ENCODE results near the gene PIGBOS1. TPM values are rescaled to one million over a fixed set of nuclear protein-coding genes. Genes with fewer than 3 reads are reported as not detected.
A peak's percentile ranks its signal among the peaks of the same experiment; 100 is the strongest.
"Not testable (repeated sequence)": the region's sequence is repeated elsewhere in the genome, so short reads cannot be mapped to it uniquely, and the experiment has no call there.

Gene PIGBOS1
- total RNA-seq, 1 experiment from 2014 or later = 13.0 TPM

- TF ChIP-seq, protein P1, sequence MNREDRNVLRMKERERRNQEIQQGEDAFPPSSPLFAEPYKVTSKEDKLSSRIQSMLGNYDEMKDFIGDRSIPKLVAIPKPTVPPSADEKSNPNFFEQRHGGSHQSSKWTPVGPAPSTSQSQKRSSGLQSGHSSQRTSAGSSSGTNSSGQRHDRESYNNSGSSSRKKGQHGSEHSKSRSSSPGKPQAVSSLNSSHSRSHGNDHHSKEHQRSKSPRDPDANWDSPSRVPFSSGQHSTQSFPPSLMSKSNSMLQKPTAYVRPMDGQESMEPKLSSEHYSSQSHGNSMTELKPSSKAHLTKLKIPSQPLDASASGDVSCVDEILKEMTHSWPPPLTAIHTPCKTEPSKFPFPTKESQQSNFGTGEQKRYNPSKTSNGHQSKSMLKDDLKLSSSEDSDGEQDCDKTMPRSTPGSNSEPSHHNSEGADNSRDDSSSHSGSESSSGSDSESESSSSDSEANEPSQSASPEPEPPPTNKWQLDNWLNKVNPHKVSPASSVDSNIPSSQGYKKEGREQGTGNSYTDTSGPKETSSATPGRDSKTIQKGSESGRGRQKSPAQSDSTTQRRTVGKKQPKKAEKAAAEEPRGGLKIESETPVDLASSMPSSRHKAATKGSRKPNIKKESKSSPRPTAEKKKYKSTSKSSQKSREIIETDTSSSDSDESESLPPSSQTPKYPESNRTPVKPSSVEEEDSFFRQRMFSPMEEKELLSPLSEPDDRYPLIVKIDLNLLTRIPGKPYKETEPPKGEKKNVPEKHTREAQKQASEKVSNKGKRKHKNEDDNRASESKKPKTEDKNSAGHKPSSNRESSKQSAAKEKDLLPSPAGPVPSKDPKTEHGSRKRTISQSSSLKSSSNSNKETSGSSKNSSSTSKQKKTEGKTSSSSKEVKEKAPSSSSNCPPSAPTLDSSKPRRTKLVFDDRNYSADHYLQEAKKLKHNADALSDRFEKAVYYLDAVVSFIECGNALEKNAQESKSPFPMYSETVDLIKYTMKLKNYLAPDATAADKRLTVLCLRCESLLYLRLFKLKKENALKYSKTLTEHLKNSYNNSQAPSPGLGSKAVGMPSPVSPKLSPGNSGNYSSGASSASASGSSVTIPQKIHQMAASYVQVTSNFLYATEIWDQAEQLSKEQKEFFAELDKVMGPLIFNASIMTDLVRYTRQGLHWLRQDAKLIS (CRISPR knock-in tag; IDR thresholded peaks at IDR 0.05; ENCODE audit: borderline replicate concordance) = no peak
- TF ChIP-seq JUN (CRISPR knock-in tag; IDR thresholded peaks at IDR 0.05) = no peak
These were observed 37.2 kb downstream of the PIGBOS1 start (continued) for GRCh38 chr15:55281517-55282228.

DNA sequence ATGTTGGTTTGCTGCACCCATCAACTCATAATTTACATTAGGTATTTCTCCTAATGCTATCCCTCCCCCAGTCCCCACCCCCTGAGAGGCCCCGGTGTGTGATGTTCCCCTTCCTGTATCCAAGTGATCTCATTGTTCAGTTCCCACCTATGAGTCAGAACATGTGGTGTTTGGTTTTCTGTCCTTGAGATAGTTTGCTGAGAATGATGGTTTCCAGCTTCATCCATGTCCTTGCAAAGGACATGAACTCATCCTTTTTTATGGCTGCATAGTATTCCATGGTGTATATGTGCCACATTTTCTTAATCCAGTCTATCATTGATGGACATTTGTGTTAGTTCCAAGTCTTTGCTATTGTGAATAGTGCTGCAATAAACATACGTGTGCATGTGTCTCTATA, 38.3 kb downstream of the PIGBOS1 start:
- POLR2A ChIA-PET, H3K4me3 Mint-ChIP-seq: not testable (repeated sequence)

GRCh38 chr15:55279746-55280351, 39.1 kb downstream of the PIGBOS1 start:
- TF ChIP-seq, protein P2, sequence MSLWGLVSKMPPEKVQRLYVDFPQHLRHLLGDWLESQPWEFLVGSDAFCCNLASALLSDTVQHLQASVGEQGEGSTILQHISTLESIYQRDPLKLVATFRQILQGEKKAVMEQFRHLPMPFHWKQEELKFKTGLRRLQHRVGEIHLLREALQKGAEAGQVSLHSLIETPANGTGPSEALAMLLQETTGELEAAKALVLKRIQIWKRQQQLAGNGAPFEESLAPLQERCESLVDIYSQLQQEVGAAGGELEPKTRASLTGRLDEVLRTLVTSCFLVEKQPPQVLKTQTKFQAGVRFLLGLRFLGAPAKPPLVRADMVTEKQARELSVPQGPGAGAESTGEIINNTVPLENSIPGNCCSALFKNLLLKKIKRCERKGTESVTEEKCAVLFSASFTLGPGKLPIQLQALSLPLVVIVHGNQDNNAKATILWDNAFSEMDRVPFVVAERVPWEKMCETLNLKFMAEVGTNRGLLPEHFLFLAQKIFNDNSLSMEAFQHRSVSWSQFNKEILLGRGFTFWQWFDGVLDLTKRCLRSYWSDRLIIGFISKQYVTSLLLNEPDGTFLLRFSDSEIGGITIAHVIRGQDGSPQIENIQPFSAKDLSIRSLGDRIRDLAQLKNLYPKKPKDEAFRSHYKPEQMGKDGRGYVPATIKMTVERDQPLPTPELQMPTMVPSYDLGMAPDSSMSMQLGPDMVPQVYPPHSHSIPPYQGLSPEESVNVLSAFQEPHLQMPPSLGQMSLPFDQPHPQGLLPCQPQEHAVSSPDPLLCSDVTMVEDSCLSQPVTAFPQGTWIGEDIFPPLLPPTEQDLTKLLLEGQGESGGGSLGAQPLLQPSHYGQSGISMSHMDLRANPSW (CRISPR knock-in tag; conservative IDR thresholded peaks at IDR 0.05; ENCODE audit: low read depth) = no peak
- TF ChIP-seq ZNF232 (CRISPR knock-in tag; IDR thresholded peaks at IDR 0.05) (no peak), TCF7 (CRISPR knock-in tag; IDR thresholded peaks at IDR 0.05; ENCODE audit: low read depth) (no peak)
- TF ChIP-seq, protein P3, sequence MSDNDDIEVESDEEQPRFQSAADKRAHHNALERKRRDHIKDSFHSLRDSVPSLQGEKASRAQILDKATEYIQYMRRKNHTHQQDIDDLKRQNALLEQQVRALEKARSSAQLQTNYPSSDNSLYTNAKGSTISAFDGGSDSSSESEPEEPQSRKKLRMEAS (CRISPR knock-in tag; IDR thresholded peaks at IDR 0.05) = no peak
- DNase-seq (ENCODE audit: low spot score) (no peak), ATAC-seq (no peak)
- Mint-ChIP-seq H3K27me3 (ENCODE audit: low read depth) (no peaks in the 10 kb centered on the region), H3K4me1 (0 out of 2 replicates have a peak, but pooled peaks cover 5% of the 10 kb centered on the region), H3K4me3 (no peak overlapping the region), H3K9me3 (no peaks in the 10 kb centered on the region), H3K27ac (0 out of 2 replicates have a peak overlapping the region, but pooled peaks have one; percentile 3), H3K36me3 (no peaks in the 10 kb centered on the region)
- CTCF ChIA-PET = no interaction called here
- POLR2A ChIA-PET = no interaction called here

More for the DNA sequence above, 38.3 kb downstream of the PIGBOS1 start:
- ATAC-seq; CTCF ChIA-PET; H3K9me3 Mint-ChIP-seq; H3K27ac Mint-ChIP-seq; H3K4me1 Mint-ChIP-seq; DNase-seq (ENCODE audit: low spot score); H3K36me3 Mint-ChIP-seq; H3K27me3 Mint-ChIP-seq (ENCODE audit: low read depth): not testable (repeated sequence)

- H3K27me3 Mint-ChIP-seq (ENCODE audit: low read depth) = no peaks in the 10 kb centered on the region
- no peaks in the 10 kb centered on the region for H3K9me3 Mint-ChIP-seq
- CTCF ChIA-PET = no interaction called here
- no peak overlapping the region for H3K4me3 Mint-ChIP-seq
- no peak overlapping the region for H3K27ac Mint-ChIP-seq
- POLR2A ChIA-PET = no interaction called here
- ATAC-seq = no peak
- no peak for DNase-seq (ENCODE audit: low spot score)
- no peaks in the 10 kb centered on the region for H3K36me3 Mint-ChIP-seq
- H3K4me1 Mint-ChIP-seq = 0 out of 2 replicates have a peak, but pooled peaks cover under 1% of the 10 kb centered on the region
- no peak for TF ChIP-seq IRF1 (CRISPR knock-in tag; IDR thresholded peaks at IDR 0.05)
- TF ChIP-seq, protein P4, sequence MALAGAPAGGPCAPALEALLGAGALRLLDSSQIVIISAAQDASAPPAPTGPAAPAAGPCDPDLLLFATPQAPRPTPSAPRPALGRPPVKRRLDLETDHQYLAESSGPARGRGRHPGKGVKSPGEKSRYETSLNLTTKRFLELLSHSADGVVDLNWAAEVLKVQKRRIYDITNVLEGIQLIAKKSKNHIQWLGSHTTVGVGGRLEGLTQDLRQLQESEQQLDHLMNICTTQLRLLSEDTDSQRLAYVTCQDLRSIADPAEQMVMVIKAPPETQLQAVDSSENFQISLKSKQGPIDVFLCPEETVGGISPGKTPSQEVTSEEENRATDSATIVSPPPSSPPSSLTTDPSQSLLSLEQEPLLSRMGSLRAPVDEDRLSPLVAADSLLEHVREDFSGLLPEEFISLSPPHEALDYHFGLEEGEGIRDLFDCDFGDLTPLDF (CRISPR knock-in tag; IDR thresholded peaks at IDR 0.05) = no peak
- no peak for TF ChIP-seq ZBTB21 (CRISPR knock-in tag; IDR thresholded peaks at IDR 0.05; ENCODE audit: borderline replicate concordance)
- no peak for TF ChIP-seq RELA (CRISPR knock-in tag; IDR thresholded peaks at IDR 0.05; ENCODE audit: borderline replicate concordance)
- TF ChIP-seq, protein P5, sequence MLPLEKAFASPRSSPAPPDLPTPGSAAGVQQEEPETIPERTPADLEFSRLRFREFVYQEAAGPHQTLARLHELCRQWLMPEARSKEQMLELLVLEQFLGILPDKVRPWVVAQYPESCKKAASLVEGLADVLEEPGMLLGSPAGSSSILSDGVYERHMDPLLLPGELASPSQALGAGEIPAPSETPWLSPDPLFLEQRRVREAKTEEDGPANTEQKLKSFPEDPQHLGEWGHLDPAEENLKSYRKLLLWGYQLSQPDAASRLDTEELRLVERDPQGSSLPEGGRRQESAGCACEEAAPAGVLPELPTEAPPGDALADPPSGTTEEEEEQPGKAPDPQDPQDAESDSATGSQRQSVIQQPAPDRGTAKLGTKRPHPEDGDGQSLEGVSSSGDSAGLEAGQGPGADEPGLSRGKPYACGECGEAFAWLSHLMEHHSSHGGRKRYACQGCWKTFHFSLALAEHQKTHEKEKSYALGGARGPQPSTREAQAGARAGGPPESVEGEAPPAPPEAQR (CRISPR knock-in tag; IDR thresholded peaks at IDR 0.05) = no peak
- no peak for TF ChIP-seq CREM (CRISPR knock-in tag; IDR thresholded peaks at IDR 0.05)
- TF ChIP-seq SP1 (CRISPR knock-in tag; conservative IDR thresholded peaks at IDR 0.05) = no peak
- TF ChIP-seq EMX1 (CRISPR knock-in tag; IDR thresholded peaks at IDR 0.05) = no peak
- no peak for TF ChIP-seq NFE2L1 (CRISPR knock-in tag; IDR thresholded peaks at IDR 0.05)
- TF ChIP-seq, protein P6, sequence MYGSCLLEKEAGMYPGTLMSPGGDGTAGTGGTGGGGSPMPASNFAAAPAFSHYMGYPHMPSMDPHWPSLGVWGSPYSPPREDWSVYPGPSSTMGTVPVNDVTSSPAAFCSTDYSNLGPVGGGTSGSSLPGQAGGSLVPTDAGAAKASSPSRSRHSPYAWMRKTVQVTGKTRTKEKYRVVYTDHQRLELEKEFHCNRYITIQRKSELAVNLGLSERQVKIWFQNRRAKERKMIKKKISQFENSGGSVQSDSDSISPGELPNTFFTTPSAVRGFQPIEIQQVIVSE (CRISPR knock-in tag; IDR thresholded peaks at IDR 0.05; ENCODE audit: borderline replicate concordance) = no peak
These were observed 39.7 kb downstream of the PIGBOS1 start for GRCh38 chr15:55279100-55279745.
